SJCRH30 (cell line): ENCODE measurements around the gene PIGS. TPM values are rescaled to one million over a fixed set of nuclear protein-coding genes. Genes with fewer than 3 reads are reported as not detected.
"Not testable (repeated sequence)": the region's sequence is repeated elsewhere in the genome, so short reads cannot be mapped to it uniquely, and the experiment has no call there.

Source experiments
- DNase-seq, 2 experiments: peaks; one replicate each; pipeline ENCODE4 v3.0.0-alpha.2; 2015 to 2020
- H3K27ac ChIP-seq: fragments of 250-450 bp; sonication (Bioruptor Pico); 2 replicates; pipeline ENCODE4 v1.5.1; 2020; ENCODE audit warnings: mild to moderate bottlenecking, moderate library complexity
- H3K27me3 ChIP-seq: fragments of 250-450 bp; sonication (Bioruptor Pico); 2 replicates; pipeline ENCODE4 v1.5.1; 2020; ENCODE audit warnings: mild to moderate bottlenecking, moderate library complexity
- H3K36me3 ChIP-seq: fragments of 250-450 bp; sonication (Bioruptor Pico); 2 replicates; pipeline ENCODE4 v1.5.1; 2020; ENCODE audit warnings: mild to moderate bottlenecking, moderate library complexity
- H3K4me1 ChIP-seq: fragments of 250-450 bp; sonication (Bioruptor Pico); 2 replicates; pipeline ENCODE4 v1.5.1; 2020; ENCODE audit warnings: mild to moderate bottlenecking, moderate library complexity
- H3K4me3 ChIP-seq: fragments of 250-450 bp; sonication (Bioruptor Pico); 2 replicates; pipeline ENCODE4 v1.5.1; 2020; ENCODE audit warnings: mild to moderate bottlenecking, moderate library complexity
- H3K9me3 ChIP-seq: fragments of 250-450 bp; sonication (Bioruptor Pico); replicated peaks from 2 replicates; pipeline ENCODE4 v1.5.1; 2020; ENCODE audit warnings: mild to moderate bottlenecking, moderate library complexity
- total RNA-seq: library from RNA; depleted of rRNA; stranded (reverse); fragments of >200 nt; shearing (Covaris generic); gene quantifications from 2 replicates; pipeline ENCODE4 v1.2.3, GENCODE V29; 2014

PIGS gene
- total RNA-seq, 1 experiment from 2014 or later: 41.8 TPM

DNA sequence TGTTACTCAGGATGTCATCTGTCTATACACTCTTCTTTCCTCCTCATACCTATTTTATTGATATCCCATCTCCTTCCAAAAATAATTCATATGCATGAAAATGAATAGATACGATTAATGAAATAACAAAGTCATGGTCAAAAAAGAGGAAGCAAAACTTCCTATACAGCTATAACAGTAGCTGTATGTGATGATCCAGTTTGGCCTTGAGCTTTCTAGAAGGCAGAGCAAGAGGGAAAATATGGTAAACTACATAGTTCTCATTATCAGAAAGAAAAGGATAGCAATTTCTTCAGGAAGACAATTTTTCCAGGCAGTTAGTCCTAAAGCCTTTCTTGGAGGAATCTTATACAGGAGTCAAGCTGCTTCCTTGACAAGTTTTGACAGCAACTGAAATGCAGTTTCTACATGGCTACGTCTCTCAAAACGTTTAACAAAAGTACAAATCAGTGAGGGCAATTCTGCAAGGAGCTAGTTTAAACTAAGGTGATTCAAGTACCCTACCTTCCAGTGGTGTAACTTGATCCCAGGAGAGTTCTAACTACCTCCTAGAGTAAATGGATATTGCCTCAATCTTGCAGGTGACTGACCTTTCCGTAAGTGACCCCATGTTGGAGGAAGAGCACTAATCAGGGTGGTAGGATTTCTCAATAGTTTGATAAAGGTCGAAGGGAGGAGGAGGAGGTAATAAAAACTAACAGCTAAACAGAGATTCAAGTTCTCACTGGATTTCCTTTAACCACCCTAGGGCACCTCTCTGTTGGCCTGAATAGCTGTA, 26.5 kb upstream of the PIGS start:
- peaks cover 27% of the 10 kb centered on the region for H3K36me3 ChIP-seq
- peak overlapping the region; percentile 94 for H3K4me3 ChIP-seq
- H3K9me3 ChIP-seq: no peaks in the 10 kb centered on the region
- no peaks in the 10 kb centered on the region for H3K27me3 ChIP-seq
- no peak for DNase-seq
- H3K27ac ChIP-seq: peak overlapping the region; percentile 85
- no peaks in the 10 kb centered on the region for H3K4me1 ChIP-seq

DNA sequence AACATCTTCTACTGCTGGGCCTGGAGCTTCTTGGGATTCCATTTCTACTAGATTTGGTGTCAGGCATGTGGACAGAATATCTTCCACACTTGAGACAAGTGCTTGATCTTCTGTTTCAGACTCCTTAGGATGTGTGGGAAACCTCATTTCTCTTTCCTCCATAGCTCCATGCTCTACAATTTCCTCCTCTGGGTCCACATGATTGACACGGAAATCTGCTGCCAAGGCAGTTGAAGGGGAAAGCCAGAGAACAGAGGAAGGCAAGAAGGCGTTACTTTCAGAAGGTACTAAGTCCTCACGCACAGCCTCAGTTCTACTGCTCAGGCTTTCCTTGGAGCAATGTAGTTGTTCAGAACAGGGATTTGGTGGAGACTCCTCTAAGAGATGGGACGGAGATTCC, 20.9 kb upstream of the PIGS start:
- Histone ChIP-seq H3K36me3 (peaks cover 81% of the 10 kb centered on the region), H3K27ac (no peak overlapping the region), H3K4me3 (no peak overlapping the region), H3K4me1 (no peaks in the 10 kb centered on the region), H3K9me3 (no peaks in the 10 kb centered on the region), H3K27me3 (no peaks in the 10 kb centered on the region)
- DNase-seq: no peak

DNA sequence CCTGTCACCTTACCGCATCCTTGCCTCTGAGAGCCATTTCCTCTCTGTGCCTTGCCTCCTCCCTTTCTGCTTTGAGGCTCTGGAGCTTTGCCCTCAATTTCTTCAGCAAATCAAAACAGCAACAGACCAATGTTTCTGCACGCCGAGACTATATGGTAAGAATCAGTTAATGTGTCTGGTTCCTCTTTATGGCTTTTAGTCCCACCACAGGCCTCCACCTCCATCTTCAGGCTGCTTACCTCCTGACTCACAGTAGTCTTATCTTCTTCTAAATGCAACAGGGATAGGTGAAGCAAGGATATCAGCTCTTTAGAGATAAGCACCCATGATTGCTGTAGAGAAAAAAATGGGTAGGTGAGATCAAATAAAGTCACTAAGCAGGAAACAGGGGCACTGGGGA, 14.5 kb upstream of the PIGS start:
- Histone ChIP-seq H3K4me1 (no peaks in the 10 kb centered on the region), H3K4me3 (no peak overlapping the region), H3K36me3 (peaks cover 93% of the 10 kb centered on the region)

DNA sequence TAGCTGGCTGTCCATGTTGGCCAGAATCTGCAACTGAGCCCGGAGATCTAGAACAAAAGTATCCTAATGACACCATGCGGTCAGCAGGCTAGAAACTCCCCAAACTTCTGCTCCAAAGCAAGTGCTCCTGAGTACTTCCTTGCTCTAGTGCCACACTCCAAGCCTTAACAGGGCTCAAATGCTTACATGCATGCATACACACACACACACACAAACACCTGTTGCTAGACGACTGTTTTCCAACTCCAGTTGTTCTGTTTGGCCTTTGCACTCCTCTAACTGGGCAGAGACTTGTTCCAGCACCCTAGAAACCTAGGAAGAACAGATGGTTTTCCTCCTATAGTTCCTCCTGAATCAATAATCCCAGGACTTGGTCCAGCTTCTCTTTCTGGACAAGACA, 13.1 kb upstream of the PIGS start:
- Histone ChIP-seq H3K27me3 (no peaks in the 10 kb centered on the region), H3K27ac (no peak overlapping the region), H3K4me3 (no peak overlapping the region), H3K36me3 (peaks cover 95% of the 10 kb centered on the region), H3K9me3 (no peaks in the 10 kb centered on the region), H3K4me1 (no peaks in the 10 kb centered on the region)
- DNase-seq: no peak

More for the DNA sequence above, 14.5 kb upstream of the PIGS start:
- no peak for DNase-seq
- no peaks in the 10 kb centered on the region for H3K9me3 ChIP-seq
- no peak overlapping the region for H3K27ac ChIP-seq
- no peaks in the 10 kb centered on the region for H3K27me3 ChIP-seq

DNA sequence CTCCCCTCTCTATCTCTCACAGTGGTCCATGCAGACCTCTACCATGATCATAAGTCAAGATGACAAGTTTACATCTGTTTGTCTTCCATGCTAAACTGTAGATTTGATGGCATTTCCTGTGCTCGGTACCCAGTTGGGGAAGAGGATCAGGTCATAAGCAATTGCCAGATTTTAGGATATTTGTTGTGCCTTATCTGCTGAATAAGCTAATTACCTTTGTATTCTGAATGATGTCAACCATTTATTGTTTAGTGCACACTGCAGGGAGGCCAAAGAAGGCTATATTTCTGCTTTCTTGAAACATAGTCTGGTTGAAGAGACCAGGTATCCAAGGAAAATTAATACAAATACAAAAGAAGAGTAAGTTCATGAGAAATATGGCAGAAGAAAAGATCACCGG, 11.2 kb upstream of the PIGS start:
- Histone ChIP-seq H3K4me1 (no peaks in the 10 kb centered on the region), H3K9me3 (no peaks in the 10 kb centered on the region), H3K36me3 (peaks cover 95% of the 10 kb centered on the region), H3K27me3 (no peaks in the 10 kb centered on the region), H3K27ac (no peak overlapping the region), H3K4me3 (no peak overlapping the region)
- no peak for DNase-seq

DNA sequence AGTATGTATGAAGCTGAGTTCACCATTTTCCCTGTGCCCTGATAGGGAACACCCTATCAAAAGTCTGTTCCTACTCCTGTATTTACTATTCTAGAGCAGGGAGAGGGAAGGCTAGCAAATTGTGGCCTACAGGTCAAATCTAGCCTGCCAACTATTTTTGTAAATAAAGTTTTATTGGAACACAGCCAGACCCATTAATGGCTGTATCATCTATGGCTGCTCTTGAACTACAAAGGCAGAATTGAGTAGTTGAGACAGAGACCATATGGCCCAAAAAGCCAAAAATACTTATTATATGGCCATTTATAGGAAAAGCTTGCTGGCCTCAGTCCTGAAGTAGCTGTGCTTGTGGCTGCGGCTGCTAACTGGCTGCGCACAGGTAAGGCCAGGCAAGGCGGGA, 9.6 kb upstream of the PIGS start:
- no peaks in the 10 kb centered on the region for H3K9me3 ChIP-seq
- H3K4me3 ChIP-seq: no peak overlapping the region
- H3K36me3 ChIP-seq: peaks cover 84% of the 10 kb centered on the region
- no peaks in the 10 kb centered on the region for H3K4me1 ChIP-seq
- no peak overlapping the region for H3K27ac ChIP-seq
- no peak for DNase-seq
- H3K27me3 ChIP-seq: no peaks in the 10 kb centered on the region

DNA sequence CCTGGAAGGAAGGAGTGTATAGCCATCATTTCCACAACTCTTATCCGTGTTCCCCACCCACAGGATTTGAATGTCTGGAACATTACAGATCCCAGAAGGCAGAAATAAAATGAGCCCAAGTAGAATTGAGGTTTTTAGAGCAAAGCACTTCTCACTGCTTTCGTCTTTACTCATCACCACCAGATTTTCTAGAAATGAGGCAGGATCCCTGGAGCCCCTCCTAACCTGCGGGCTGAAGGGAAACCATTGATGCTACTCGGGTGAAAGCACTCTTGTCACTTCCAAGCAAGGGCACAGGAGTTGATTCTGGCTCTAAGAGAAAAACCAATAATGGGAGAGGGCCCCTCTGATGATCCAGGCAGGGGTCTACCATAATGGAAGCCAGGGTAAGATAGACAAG, 8.2 kb upstream of the PIGS start:
- no peaks in the 10 kb centered on the region for H3K27me3 ChIP-seq
- no peak overlapping the region for H3K4me3 ChIP-seq
- no peaks in the 10 kb centered on the region for H3K9me3 ChIP-seq
- peaks cover 72% of the 10 kb centered on the region for H3K36me3 ChIP-seq
- no peaks in the 10 kb centered on the region for H3K4me1 ChIP-seq
- no peak for DNase-seq
- no peak overlapping the region for H3K27ac ChIP-seq

DNA sequence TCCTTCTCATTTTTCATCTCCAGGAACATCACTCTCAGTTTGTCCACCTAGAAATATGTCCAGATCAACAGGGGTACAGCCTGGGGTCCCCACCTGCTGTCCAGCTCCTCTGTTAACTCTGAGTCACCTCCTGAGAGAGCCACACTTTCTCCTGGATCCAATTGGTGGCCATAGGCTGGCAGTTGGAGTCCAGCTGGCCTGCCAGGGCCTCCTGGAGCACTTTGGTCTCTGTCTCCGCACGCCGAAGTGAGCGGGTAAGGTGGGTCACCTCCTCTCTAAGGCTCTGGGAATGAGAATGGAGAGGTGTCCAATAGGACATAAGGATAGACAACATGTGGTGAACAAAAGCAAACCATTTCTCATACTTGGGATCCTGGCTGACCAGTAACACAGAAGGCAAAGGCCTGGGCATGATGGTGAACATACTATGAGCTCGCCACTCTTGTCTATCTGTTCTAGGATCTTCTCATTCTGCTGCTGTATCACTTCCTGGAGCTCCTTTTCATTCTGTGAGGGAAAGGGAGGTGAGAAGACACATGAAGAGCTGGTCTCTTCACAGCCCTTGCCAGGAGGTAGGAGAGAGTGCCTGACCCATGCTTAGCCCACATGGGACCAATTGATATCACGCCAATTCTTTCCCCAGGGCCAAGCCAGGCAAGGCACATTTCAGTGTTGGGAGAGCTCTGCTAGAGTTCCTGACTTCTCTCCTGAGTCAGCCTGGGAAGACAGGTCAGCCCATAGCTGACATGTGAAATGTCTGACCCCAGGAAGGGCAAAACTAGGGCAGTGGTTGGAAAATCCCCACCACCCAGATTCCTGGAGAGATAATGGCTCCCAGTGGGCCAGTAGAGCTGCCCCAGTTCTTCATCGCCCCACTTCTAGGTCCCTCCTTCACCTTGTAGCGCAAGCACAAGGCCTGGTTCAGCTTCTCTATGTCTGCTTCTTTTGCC, 7.2 kb upstream of the PIGS start:
- H3K36me3 ChIP-seq: peaks cover 62% of the 10 kb centered on the region
- H3K27me3 ChIP-seq: no peaks in the 10 kb centered on the region
- DNase-seq: no peak
- H3K4me3 ChIP-seq: no peak overlapping the region
- no peak overlapping the region for H3K27ac ChIP-seq
- no peaks in the 10 kb centered on the region for H3K9me3 ChIP-seq
- H3K4me1 ChIP-seq: no peaks in the 10 kb centered on the region

DNA sequence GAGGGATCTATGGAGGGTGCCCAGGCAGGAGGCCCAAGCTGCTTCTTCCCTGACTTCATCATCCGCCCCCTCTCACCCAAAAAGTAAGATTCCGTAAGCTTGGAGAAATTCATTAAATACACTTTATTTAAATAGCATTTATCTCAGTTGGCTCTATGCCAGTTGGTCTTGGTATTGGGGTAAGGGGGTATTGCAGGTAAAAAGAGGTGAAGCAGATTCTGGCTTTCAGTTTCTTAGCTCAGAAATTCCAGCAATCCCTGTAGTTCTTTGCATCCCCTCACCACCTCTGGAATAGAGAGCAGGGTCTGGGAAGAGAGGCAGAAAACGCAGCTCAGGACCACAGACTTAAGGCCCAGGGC, 6.1 kb upstream of the PIGS start:
- no peak for DNase-seq
- Histone ChIP-seq H3K36me3 (peaks cover 51% of the 10 kb centered on the region), H3K4me1 (peaks cover under 1% of the 10 kb centered on the region; the same call in 1 of the 2 replicates), H3K9me3 (no peaks in the 10 kb centered on the region), H3K27ac (no peak overlapping the region), H3K4me3 (no peak overlapping the region), H3K27me3 (no peaks in the 10 kb centered on the region)

DNA sequence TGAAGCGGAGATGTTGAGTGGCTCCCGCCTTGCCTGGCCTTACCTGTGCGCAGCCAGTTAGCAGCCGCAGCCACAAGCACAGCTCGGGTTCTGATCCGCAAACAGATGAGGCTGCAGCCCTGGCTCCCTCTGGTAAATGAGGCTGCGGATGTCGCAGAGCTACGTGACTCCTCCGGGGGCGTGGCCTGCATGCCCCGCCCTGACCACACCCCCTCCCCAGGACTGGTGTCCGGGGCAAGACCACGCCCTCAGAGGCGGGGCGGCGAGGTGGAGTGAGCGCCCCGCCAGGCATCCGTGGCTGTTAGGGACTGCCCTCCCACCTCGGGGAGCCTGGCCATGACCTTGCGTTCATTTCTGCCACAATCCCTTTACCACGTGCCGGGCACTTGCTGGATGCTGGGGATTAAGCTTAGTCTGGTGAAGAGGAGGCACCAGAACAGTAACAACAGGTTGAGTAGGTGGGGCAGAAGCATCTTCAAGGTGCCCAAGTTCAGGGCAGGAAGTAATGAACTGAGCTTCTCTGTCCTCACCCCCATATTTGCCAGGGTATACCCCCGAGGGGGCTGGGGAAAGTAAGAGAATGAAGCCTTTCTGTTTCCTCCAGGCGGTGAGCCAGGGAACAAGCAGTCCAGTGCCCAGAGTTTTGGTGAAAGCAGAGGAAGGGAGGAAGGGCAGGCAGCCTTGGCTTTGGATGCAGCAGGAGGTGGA, 5.6 kb upstream of the PIGS start, which contains the start of gene ALDOC:
ALDOC (minus strand) TSS at position 138 of the 708 bp plus-strand sequence. CDS start 1,363 bp downstream, outside the sequence.
- peaks cover 5% of the 10 kb centered on the region; the same call in 1 of the 2 replicates for H3K4me1 ChIP-seq
- no peaks in the 10 kb centered on the region for H3K27me3 ChIP-seq
- peaks cover 46% of the 10 kb centered on the region for H3K36me3 ChIP-seq
- peak; percentile 75 to 86 for DNase-seq
- H3K9me3 ChIP-seq: no peaks in the 10 kb centered on the region
- H3K4me3 ChIP-seq: no peak within 1 kb of the TSS
- H3K27ac ChIP-seq: no peak within 1 kb of the TSS

DNA sequence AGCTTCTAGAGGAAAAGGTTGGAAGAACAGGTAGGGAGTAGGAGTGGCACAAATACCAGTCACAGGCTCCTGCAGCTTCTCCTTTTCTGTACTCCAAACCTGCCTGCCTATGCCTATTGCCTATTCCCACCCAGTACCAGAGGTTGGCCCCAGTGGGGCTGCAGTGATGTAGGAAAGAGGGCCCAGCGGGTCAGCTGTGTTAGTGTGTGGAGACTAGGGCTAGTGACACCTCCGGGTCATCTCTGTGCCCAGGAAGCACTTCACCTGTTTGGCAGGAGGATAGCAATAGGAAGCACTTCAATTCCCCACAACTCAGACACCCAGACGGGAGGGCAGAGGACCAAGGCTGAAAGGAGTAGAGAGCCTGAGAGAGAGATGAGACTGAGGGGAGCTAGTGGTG, 4.7 kb upstream of the PIGS start:
- peaks cover 42% of the 10 kb centered on the region for H3K36me3 ChIP-seq

DNA sequence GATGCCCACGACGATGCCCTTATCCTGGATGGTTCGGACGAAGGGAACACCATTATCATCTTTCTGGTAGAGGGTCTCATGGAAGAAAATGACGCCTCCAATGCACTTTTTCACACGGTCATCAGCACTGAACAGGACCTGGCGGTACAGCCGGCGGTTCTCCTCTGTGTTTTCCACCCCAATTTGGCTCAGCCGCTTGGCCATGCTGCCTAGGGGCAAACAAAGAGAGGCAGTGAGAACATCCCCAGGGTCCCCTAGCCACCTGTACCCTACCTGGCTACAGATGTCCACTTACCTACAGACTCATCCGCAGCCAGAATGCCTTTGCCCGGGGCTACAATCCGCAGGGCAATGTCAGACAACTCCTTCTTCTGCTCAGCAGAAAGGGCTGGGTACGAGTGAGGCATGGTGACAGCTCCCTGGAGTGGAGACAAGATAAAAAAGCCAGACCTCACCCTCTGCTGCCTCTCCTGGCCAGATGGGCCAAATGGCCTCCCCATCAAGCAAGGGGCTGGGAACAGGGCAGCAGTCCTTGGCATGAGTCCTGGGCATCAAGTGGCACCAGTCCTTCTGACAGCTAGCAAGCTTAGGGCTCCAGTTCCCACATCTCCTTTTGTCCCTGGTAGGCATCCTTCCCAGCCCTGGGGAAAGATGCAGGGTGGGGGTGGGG, 3.9 kb upstream of the PIGS start:
- Histone ChIP-seq H3K27me3 (no peaks in the 10 kb centered on the region), H3K9me3 (no peaks in the 10 kb centered on the region), H3K27ac (no peak overlapping the region), H3K4me3 (no peak overlapping the region), H3K4me1 (peaks cover 5% of the 10 kb centered on the region; the same call in 1 of the 2 replicates), H3K36me3 (peaks cover 34% of the 10 kb centered on the region)
- DNase-seq: no peak

More for the DNA sequence above, 4.7 kb upstream of the PIGS start:
- not testable (repeated sequence) for H3K27me3 ChIP-seq, H3K9me3 ChIP-seq, DNase-seq, H3K27ac ChIP-seq, H3K4me1 ChIP-seq, H3K4me3 ChIP-seq

DNA sequence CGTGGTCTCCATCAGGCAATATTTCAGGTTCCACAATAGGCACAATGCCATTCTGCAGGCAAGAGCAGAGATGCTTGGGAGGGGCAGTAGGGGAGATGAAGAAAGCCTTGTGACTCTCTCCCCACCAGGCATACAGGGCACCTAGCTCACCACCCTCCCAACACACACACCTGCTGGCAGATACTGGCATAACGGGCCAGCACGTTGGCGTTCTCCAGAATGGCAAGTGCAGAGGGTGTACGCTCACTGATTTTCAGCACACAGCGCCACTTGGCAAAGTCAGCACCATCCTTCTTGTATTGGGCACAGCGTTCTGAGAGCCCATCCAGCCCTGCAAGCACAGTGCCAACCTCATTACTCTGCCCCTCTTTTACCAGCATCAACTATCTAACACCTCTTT, 3.2 kb upstream of the PIGS start:
- no peak overlapping the region for H3K4me3 ChIP-seq
- H3K4me1 ChIP-seq: peaks cover 5% of the 10 kb centered on the region; the same call in 1 of the 2 replicates
- H3K9me3 ChIP-seq: no peaks in the 10 kb centered on the region
- H3K36me3 ChIP-seq: peaks cover 27% of the 10 kb centered on the region
- H3K27ac ChIP-seq: no peak overlapping the region
- no peak for DNase-seq
- no peaks in the 10 kb centered on the region for H3K27me3 ChIP-seq

DNA sequence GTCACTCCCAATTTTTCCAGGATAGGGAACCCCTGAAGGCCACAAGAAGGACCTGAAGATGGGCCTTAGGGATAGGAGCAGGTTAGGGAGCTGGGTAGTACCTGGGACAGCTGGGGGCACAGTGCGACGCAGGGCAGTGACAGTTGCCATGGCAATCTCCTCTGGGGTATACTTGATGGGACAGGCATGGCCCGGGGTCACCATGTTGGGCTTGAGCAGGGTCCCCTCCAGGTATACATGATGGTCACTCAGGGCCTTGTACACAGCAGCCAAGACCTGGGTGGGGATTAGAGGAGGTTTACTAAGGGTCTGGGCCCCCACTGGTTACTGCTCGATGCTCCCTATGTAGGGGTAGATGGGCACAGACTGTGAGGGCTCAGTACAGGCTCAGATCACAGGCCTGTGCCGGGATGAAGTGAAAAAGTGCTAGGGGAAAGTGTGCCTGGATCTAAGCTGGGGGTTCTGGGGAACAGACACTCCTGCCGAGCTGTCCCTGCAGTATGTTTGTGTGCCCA, 2.7 kb upstream of the PIGS start:
- Histone ChIP-seq H3K9me3 (no peaks in the 10 kb centered on the region), H3K36me3 (peaks cover 22% of the 10 kb centered on the region), H3K27me3 (no peaks in the 10 kb centered on the region), H3K4me1 (peaks cover 5% of the 10 kb centered on the region; the same call in 1 of the 2 replicates), H3K27ac (no peak overlapping the region), H3K4me3 (no peak overlapping the region)
- DNase-seq: no peak
